K562 (cell line): ENCODE data around the gene ATL2. TPM values are rescaled to one million over a fixed set of nuclear protein-coding genes. Genes with fewer than 3 reads are reported as not detected.

Experiments used
- ATAC-seq: fragments of 200-7000 bp; cut with Tn5 transposase; 3 replicates; pipeline ENCODE4 v1.9.1; 2020; ENCODE audit warnings: moderate library complexity
- BruUV-seq: library from RNA; stranded (reverse); fragments of 400-500 nt; replicated peaks from 2 replicates; lab custom pipeline; 2021; lab: Mats Ljungman, UMichigan
- CTCF ChIA-PET: fragments of 300-600 bp; formaldehyde crosslinking; extraction: SDS; loops from one replicate; lab custom pipeline; 2021; ENCODE audit warnings: low intra/inter-chr PET ratio; lab: Yijun Ruan, JAX
- POLR2A ChIA-PET: fragments of 300-600, 350-650 bp; sonication (Branson Sonifier 250); formaldehyde crosslinking; extraction: SDS; loops from one replicate; lab custom pipeline; 2021; ENCODE audit warnings: antibody characterized with exemption, inconsistent platforms; lab: Yijun Ruan, JAX
- DNase-seq, 4 experiments: peaks; one replicate each; pipeline versions ENCODE4 v3.0.0 to v3.0.0-alpha.2; 2011 to 2018; ENCODE audit warnings: low spot score in 3 of 4, mixed read lengths in 3 of 4; ENCODE audit errors: extremely low read depth in 1 of 4
- FAIRE-seq: peaks from 2 replicates; lab custom pipeline; 2011; peaks lifted over from hg19 to GRCh38; lab: Jason Lieb, UNC
- H2AFZ ChIP-seq: 2 replicates; pipeline ENCODE4 v1.6.0; 2011; ENCODE audit warnings: low read depth, low read length, control low read depth, inconsistent platforms
- H3K27ac ChIP-seq: fragments of 200-600 bp; 3 replicates; pipeline ENCODE4 v1.8.0; 2011; ENCODE audit warnings: low read depth, mild to moderate bottlenecking, control low read depth, inconsistent platforms, low read length, moderate library complexity, mixed read lengths; ENCODE audit errors: extremely low read depth
- H3K27me3 ChIP-seq, 2 experiments: fragments of 300-600 bp in 1 of 2; 2 replicates in 1 of 2; 3 replicates in 1 of 2; pipeline versions ENCODE4 v1.6.0 to v1.8.0; 2011; ENCODE audit warnings: inconsistent platforms in 2 of 2, low read length in 2 of 2, mild to moderate bottlenecking in 1 of 2, mixed read lengths in 1 of 2, moderate library complexity in 1 of 2; ENCODE audit not compliant: control insufficient read depth in 2 of 2, insufficient read depth in 2 of 2
- H3K36me3 ChIP-seq: fragments of 300-600 bp; 3 replicates; pipeline ENCODE4 v1.8.0; 2011; ENCODE audit warnings: mild to moderate bottlenecking, low read length, inconsistent platforms; ENCODE audit not compliant: control insufficient read depth, insufficient read depth
- H3K4me1 ChIP-seq, 2 experiments: fragments of 200-600 bp in 1 of 2; replicated peaks in 1 of 2; 2 replicates in 1 of 2; 3 replicates in 1 of 2; pipeline versions ENCODE4 v1.5.1 to v1.8.0; 2011; ENCODE audit warnings: inconsistent platforms in 2 of 2, low read length in 2 of 2, mild to moderate bottlenecking in 1 of 2, mixed read lengths in 1 of 2, moderate library complexity in 1 of 2; ENCODE audit not compliant: control insufficient read depth in 2 of 2, insufficient read depth in 2 of 2
- H3K4me2 ChIP-seq: 2 replicates; pipeline ENCODE4 v1.6.1; 2011; ENCODE audit warnings: low read length, control low read depth, inconsistent platforms, mixed read lengths; ENCODE audit not compliant: insufficient read depth
- H3K4me3 ChIP-seq: fragments of 200-600 bp; sonication (generic), shearing (Covaris generic); 2 replicates; pipeline ENCODE4 v1.5.1; 2016; ENCODE audit warnings: control low read depth, inconsistent platforms
- H3K79me2 ChIP-seq: fragments of 200-600 bp; 3 replicates; pipeline ENCODE4 v1.8.0; 2011; ENCODE audit warnings: low read length, inconsistent platforms; ENCODE audit not compliant: control insufficient read depth, insufficient read depth
- H3K9ac ChIP-seq, 2 experiments: 2 replicates each; pipeline versions ENCODE4 v1.6.0 to v1.6.1; 2011; ENCODE audit warnings: low read depth in 2 of 2, low read length in 2 of 2, control low read depth in 1 of 2, inconsistent platforms in 1 of 2, mild to moderate bottlenecking in 1 of 2, mixed read lengths in 1 of 2; ENCODE audit not compliant: insufficient read depth in 1 of 2
- H3K9me1 ChIP-seq: one replicate; pipeline ENCODE4 v1.6.0; 2011; ENCODE audit warnings: inconsistent platforms, mild to moderate bottlenecking, low read length, moderate library complexity; ENCODE audit not compliant: control insufficient read depth, insufficient read depth
- H3K9me3 ChIP-seq: replicated peaks from 2 replicates; pipeline ENCODE4 v1.5.1; 2011; ENCODE audit warnings: low read depth, low read length, inconsistent platforms; ENCODE audit not compliant: control insufficient read depth, insufficient read depth
- H4K20me1 ChIP-seq: replicated peaks from 2 replicates; pipeline ENCODE4 v1.6.1; 2011; ENCODE audit warnings: low read length, inconsistent platforms, mixed read lengths; ENCODE audit not compliant: control insufficient read depth, insufficient read depth
- CC2D1A ChIP-seq: fragments of 450-650 bp; IDR thresholded peaks from 2 replicates; pipeline ENCODE4 v1.6.1; 2017; ENCODE audit warnings: mild to moderate bottlenecking
- CEBPG ChIP-seq, 3 experiments: fragments of 200-800 bp in 1 of 3; sonication (Bioruptor generic) in 1 of 3; sonication (generic) in 1 of 3; formaldehyde crosslinking in 1 of 3; IDR thresholded peaks in 2 of 3; conservative IDR thresholded peaks in 1 of 3; 2 replicates each; pipeline versions ENCODE4 v1.6.1 to v1.8.0; 2016 to 2022; ENCODE audit warnings: missing compliant biosample characterization in 2 of 3, missing genetic modification characterization in 2 of 3, mild to moderate bottlenecking in 1 of 3, missing genetic modification reagents in 1 of 3
- HDAC6 ChIP-seq: IDR thresholded peaks from 2 replicates; pipeline ENCODE4 v1.6.1; 2012; ENCODE audit warnings: low read depth, mild to moderate bottlenecking, control low read depth, inconsistent platforms, low read length, moderate library complexity
- HDAC8 ChIP-seq: fragments of 450-650 bp; IDR thresholded peaks from 2 replicates; pipeline ENCODE4 v1.6.1; 2016; ENCODE audit warnings: mild to moderate bottlenecking, missing genetic modification characterization, moderate library complexity, missing compliant biosample characterization
- HOXB6 ChIP-seq: fragments of 250-450 bp; sonication (Bioruptor Pico); IDR thresholded peaks from 2 replicates; pipeline ENCODE4 v1.5.1; 2022; ENCODE audit warnings: mild to moderate bottlenecking, borderline replicate concordance
- PML ChIP-seq: IDR thresholded peaks from 2 replicates; pipeline ENCODE4 v1.6.1; 2012; ENCODE audit warnings: low read length, inconsistent platforms
- TEAD4 ChIP-seq, 2 experiments: sonication (generic) in 1 of 2; formaldehyde crosslinking in 1 of 2; IDR thresholded peaks; 2 replicates each; pipeline versions ENCODE4 v1.6.1 to v1.8.0; 2012 to 2022; ENCODE audit warnings: borderline replicate concordance in 1 of 2, inconsistent platforms in 1 of 2, low read length in 1 of 2, mild to moderate bottlenecking in 1 of 2, missing genetic modification reagents in 1 of 2
- ZC3H4 ChIP-seq: sonication (generic); formaldehyde crosslinking; IDR thresholded peaks from 2 replicates; pipeline ENCODE4 v1.9.0; 2021; ENCODE audit warnings: missing genetic modification reagents, borderline replicate concordance
- ZNF668 ChIP-seq: fragments of 250-450 bp; sonication (Bioruptor Pico); IDR thresholded peaks from 2 replicates; pipeline ENCODE4 v1.8.0; 2022; ENCODE audit warnings: mild to moderate bottlenecking, inconsistent platforms
- WGBS: fragments of 100-300 bp; shearing (Covaris generic); methylation state at CpG from one replicate; pipeline ENCODE4 v1.1.6; 2016; ENCODE audit warnings: low coverage, mixed read lengths; ENCODE audit not compliant: insufficient coverage; ENCODE audit errors: missing lambda C conversion rate; 5-methylcytosine and 5-hydroxymethylcytosine counted together
- in situ Hi-C: fragments of 300-500 bp; cut with MboI; formaldehyde crosslinking; loops from 4 replicates; pipeline ENCODE4 v1.15.0; 2018; ENCODE audit warnings: inconsistent platforms, mixed read lengths
- intact Hi-C: fragments of 100-400 bp; cut with micrococcal nuclease; formaldehyde crosslinking; loops from 2 replicates; pipeline ENCODE4 v1.14.2; 2022
- polyA plus RNA-seq, 8 experiments: library from polyadenylated mRNA; depleted of rRNA in 4 of 8; stranded (reverse) in 5 of 8; unstranded in 3 of 8; fragments of >200 nt; fragmentation: Nextera tagmentation in 2 of 8; fragmentation: Illumina TruSeq in 1 of 8; extraction: Ambion mirVana in 2 of 8; extraction: Trizol in 1 of 8; gene quantifications; 2 replicates each; pipeline versions ENCODE4 v1.2.1 to v1.2.3, GENCODE V29; 2011 to 2014; ENCODE audit warnings: inconsistent platforms in 1 of 8, missing spikeins in 1 of 8
- total RNA-seq, 7 experiments: library from RNA; depleted of rRNA in 6 of 7; stranded (reverse); fragments of >200 nt in 6 of 7; fragmentation: Illumina TruSeq in 2 of 7; extraction: Trizol in 2 of 7; gene quantifications; 2 replicates each; pipeline versions ENCODE4 v1.2.1 to v1.2.3, GENCODE V29; 2011 to 2021; ENCODE audit warnings: low replicate concordance in 1 of 7
- TF ChIP-seq, protein P1 (sequence below): fragments of 250-450 bp; sonication (Bioruptor Pico); IDR thresholded peaks from 2 replicates; pipeline ENCODE4 v1.5.0; 2021
- TF ChIP-seq, protein P2 (sequence below), 2 experiments: fragments of 450-650 bp in 1 of 2; IDR thresholded peaks; 2 replicates each; pipeline ENCODE4 v1.6.1; 2011 to 2017; ENCODE audit warnings: low read depth in 2 of 2, antibody characterized with exemption in 1 of 2, borderline replicate concordance in 1 of 2, low read length in 1 of 2, mild to moderate bottlenecking in 1 of 2, mixed read lengths in 1 of 2; ENCODE audit not compliant: control insufficient read depth in 1 of 2
- TF ChIP-seq, protein P3 (sequence below): sonication (generic); formaldehyde crosslinking; IDR thresholded peaks from 2 replicates; pipeline ENCODE4 v1.8.0; 2022; ENCODE audit warnings: mild to moderate bottlenecking, low read depth, missing genetic modification reagents

ATL2 gene
- total and polyA plus RNA-seq, 9 of the 15 experiments (the other 6 are each of a cell fraction or from before 2014, with no cell fraction given): 12.0 to 80.8 (median 70.2) TPM

DNA sequence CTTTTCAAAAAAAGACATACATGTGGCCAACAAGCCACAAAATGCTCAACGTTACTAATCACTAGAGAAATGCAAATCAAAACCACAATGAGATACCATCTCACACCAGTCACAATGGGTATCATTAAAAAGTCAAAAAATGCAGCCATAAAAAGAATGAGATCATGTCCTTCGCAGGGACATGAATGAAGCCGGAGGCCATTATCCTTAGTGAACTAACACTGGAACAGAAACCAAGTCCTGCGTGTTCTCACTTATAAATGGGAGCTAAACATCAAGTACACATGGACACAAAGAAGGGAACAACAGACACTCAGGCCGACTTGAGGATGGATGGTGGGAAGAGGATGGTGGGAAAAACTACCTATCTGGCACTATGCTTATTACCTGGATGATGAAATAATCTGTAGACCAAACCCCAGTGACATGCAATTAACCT lies 17.8 kb upstream of the ATL2 start (continued):
- TF ChIP-seq CC2D1A: no peak
- no peak for TF ChIP-seq CEBPG (CRISPR knock-in tag; IDR thresholded peaks at IDR 0.05)
- TF ChIP-seq CEBPG (tag; conservative IDR thresholded peaks at IDR 0.05 in 1 of 2, IDR thresholded peaks at IDR 0.05 in 1 of 2): peak; percentile 17 to 66; a peak in 2 of 4 replicates

DNA sequence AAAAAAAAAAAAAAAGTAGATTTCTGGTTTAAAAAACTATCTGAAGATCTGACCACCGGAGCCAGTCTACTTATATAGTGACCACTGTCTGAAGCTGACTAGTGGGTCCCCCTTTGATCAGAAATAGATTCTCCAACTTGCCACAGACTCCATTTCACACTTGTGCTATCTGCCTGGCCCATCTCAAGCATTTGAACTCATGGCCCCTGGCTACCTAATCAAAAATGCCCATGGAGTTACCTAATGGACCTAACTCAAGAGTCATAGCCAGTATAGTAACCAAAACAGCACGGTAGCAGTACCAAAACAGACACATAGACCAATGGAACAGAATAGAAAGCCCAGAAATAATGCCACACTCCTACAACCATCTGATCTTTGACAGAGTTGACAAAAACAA lies 17.0 kb upstream of the ATL2 start:
- ATAC-seq: no peak
- 0 out of 5 replicates have a peak, but pooled peaks cover 3 to 4% of the 10 kb centered on the region in 2 experiments for H3K4me1 ChIP-seq
- H2AFZ ChIP-seq: no peak overlapping the region
- intact Hi-C loops: no loop called here
- no peak overlapping the region for H3K4me3 ChIP-seq
- no peak for DNase-seq
- no peaks in the 10 kb centered on the region for H3K36me3 ChIP-seq
- BruUV-seq: no TSS peak
- no peak overlapping the region for H3K4me2 ChIP-seq
- POLR2A ChIA-PET: no interaction called here
- in situ Hi-C loops: no loop called here
- H3K79me2 ChIP-seq: no peaks in the 10 kb centered on the region
- no peak overlapping the region for H3K27ac ChIP-seq
- 26% methylated on average over 2 of the region's 2 CpGs for WGBS
- no peak for FAIRE-seq
- no peaks in the 10 kb centered on the region for H4K20me1 ChIP-seq
- H3K9me3 ChIP-seq: no peaks in the 10 kb centered on the region
- CTCF ChIA-PET: no interaction called here
- H3K9ac ChIP-seq: no peak overlapping the region
- H3K27me3 ChIP-seq: no peaks in the 10 kb centered on the region
- no peaks in the 10 kb centered on the region for H3K9me1 ChIP-seq
- no peak for TF ChIP-seq HOXB6
- TF ChIP-seq ZNF668 (CRISPR knock-in tag): no peak
- TF ChIP-seq ZC3H4 (CRISPR knock-in tag): no peak
- TF ChIP-seq HDAC8 (tag): no peak
- TF ChIP-seq PML: no peak
- no peak for TF ChIP-seq TEAD4 (IDR thresholded peaks at IDR 0.05; ENCODE audit: low read length)
- no peak for TF ChIP-seq TEAD4 (CRISPR knock-in tag; IDR thresholded peaks at IDR 0.05; ENCODE audit: borderline replicate concordance)
- TF ChIP-seq, protein P1, sequence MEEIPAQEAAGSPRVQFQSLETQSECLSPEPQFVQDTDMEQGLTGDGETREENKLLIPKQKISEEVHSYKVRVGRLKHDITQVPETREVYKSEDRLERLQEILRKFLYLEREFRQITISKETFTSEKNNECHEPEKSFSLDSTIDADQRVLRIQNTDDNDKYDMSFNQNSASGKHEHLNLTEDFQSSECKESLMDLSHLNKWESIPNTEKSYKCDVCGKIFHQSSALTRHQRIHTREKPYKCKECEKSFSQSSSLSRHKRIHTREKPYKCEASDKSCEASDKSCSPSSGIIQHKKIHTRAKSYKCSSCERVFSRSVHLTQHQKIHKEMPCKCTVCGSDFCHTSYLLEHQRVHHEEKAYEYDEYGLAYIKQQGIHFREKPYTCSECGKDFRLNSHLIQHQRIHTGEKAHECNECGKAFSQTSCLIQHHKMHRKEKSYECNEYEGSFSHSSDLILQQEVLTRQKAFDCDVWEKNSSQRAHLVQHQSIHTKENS (CRISPR knock-in tag): no peak
- TF ChIP-seq, protein P2, sequence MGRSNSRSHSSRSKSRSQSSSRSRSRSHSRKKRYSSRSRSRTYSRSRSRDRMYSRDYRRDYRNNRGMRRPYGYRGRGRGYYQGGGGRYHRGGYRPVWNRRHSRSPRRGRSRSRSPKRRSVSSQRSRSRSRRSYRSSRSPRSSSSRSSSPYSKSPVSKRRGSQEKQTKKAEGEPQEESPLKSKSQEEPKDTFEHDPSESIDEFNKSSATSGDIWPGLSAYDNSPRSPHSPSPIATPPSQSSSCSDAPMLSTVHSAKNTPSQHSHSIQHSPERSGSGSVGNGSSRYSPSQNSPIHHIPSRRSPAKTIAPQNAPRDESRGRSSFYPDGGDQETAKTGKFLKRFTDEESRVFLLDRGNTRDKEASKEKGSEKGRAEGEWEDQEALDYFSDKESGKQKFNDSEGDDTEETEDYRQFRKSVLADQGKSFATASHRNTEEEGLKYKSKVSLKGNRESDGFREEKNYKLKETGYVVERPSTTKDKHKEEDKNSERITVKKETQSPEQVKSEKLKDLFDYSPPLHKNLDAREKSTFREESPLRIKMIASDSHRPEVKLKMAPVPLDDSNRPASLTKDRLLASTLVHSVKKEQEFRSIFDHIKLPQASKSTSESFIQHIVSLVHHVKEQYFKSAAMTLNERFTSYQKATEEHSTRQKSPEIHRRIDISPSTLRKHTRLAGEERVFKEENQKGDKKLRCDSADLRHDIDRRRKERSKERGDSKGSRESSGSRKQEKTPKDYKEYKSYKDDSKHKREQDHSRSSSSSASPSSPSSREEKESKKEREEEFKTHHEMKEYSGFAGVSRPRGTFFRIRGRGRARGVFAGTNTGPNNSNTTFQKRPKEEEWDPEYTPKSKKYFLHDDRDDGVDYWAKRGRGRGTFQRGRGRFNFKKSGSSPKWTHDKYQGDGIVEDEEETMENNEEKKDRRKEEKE (IDR thresholded peaks at IDR 0.05; ENCODE audit: borderline replicate concordance in 1 of 2, control insufficient read depth in 1 of 2, low read depth in 2 of 2, low read length in 1 of 2): no peak
- no peak for TF ChIP-seq HDAC6
- TF ChIP-seq, protein P3, sequence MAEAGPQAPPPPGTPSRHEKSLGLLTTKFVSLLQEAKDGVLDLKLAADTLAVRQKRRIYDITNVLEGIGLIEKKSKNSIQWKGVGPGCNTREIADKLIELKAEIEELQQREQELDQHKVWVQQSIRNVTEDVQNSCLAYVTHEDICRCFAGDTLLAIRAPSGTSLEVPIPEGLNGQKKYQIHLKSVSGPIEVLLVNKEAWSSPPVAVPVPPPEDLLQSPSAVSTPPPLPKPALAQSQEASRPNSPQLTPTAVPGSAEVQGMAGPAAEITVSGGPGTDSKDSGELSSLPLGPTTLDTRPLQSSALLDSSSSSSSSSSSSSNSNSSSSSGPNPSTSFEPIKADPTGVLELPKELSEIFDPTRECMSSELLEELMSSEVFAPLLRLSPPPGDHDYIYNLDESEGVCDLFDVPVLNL: no peak
